ENCODE results near the gene CYCS.

DNA sequence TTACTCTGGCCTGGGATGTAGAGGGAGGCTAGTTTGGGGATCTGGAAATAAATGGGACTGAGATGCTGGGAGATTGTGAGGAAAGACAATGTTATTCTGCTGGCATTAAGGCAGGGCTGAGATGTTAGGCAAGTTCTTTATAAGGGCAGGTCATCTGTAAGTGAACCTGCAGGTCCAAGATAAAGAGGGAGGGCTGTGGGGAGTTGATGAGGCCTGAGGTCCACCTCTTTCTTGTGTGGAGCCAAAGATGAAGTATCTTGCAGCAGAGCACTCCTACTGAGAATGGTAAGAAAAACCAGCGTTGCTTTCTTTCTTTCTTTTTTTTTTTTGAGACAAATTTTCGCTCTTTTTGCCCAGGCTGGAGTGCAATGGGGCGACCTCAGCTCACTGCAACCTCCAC lies 19.1 kb downstream of the CYCS start:
- TF ChIP-seq CTCF (IDR thresholded peaks at IDR 0.05) (no peak), POLR2A (IDR thresholded peaks at IDR 0.05) (no peak)

Measured in thyroid gland (tissue), 4 donors.